Measurements from ENCODE around the gene OTUB2.

OTUB2 gene

DNA sequence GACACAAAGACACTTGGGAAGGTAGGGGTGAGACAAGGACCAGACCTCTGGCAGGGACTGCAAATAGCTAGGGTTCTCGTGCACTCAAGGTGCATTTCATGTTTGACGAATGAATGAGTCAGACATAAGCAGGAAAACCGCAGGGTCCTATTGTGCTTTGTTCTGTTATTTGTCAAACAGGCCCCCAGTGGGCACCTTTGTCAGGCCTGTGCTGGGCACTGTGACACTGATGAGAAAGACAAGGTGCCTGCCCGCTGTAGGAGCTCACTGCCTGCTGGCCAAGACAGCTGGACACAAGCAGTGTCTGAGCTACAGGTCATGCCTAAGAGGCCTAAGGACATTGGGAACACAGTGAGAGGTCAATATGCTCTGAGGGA, 2.3 kb downstream of the OTUB2 start:
- Histone ChIP-seq H3K9me3 (ENCODE audit: control insufficient read depth in 1 of 2, low read length in 2 of 2) (no peaks in the 10 kb centered on the region), H3K9ac (ENCODE audit: low read depth in 1 of 2, low read length in 2 of 2) (no peak overlapping the region), H3K4me3 (ENCODE audit: low read depth in 1 of 2, low read length in 2 of 2) (no peak overlapping the region), H3K27ac (ENCODE audit: low read depth, low read length) (no peak overlapping the region), H3K36me3 (ENCODE audit: control insufficient read depth in 1 of 2, insufficient read depth in 2 of 2, low read length in 2 of 2) (no peaks in the 10 kb centered on the region), H3K4me1 (ENCODE audit: control insufficient read depth in 1 of 2, insufficient read depth in 2 of 2, low read length in 2 of 2) (peaks cover 13 to 21% of the 10 kb centered on the region in 2 donors), H3K27me3 (ENCODE audit: control insufficient read depth in 1 of 2, insufficient read depth in 2 of 2, low read length in 2 of 2) (no peaks in the 10 kb centered on the region)

DNA sequence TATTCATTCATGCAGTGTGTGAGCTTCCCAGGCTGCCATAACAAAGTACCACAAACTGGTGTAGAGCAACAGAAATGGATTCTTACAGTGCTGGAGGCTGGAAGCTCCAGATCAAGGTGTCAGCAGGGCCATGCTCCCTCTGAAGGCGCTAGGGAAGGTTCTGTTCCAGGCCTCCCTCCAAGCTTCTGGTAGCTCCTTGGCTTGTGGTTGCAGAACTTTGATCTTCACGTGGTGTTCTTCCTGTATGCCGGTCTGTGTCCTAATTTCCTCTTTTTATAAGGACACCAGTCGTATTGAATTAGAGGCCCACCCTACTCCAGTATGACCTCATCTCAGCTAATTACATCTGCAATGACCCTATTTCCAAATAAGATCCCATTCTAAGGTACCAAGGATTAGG, 3.1 kb downstream of the OTUB2 start:
- no peak overlapping the region for H3K9ac ChIP-seq (ENCODE audit: low read depth in 1 of 2, low read length in 2 of 2)
- no peaks in the 10 kb centered on the region for H3K27me3 ChIP-seq (ENCODE audit: control insufficient read depth in 1 of 2, insufficient read depth in 2 of 2, low read length in 2 of 2)
- H3K4me3 ChIP-seq (ENCODE audit: low read depth in 1 of 2, low read length in 2 of 2): no peak overlapping the region
- peaks cover 13 to 21% of the 10 kb centered on the region in 2 donors for H3K4me1 ChIP-seq (ENCODE audit: control insufficient read depth in 1 of 2, insufficient read depth in 2 of 2, low read length in 2 of 2)
- no peaks in the 10 kb centered on the region for H3K36me3 ChIP-seq (ENCODE audit: control insufficient read depth in 1 of 2, insufficient read depth in 2 of 2, low read length in 2 of 2)
- no peak overlapping the region for H3K27ac ChIP-seq (ENCODE audit: low read depth, low read length)
- no peaks in the 10 kb centered on the region for H3K9me3 ChIP-seq (ENCODE audit: control insufficient read depth in 1 of 2, low read length in 2 of 2)

DNA sequence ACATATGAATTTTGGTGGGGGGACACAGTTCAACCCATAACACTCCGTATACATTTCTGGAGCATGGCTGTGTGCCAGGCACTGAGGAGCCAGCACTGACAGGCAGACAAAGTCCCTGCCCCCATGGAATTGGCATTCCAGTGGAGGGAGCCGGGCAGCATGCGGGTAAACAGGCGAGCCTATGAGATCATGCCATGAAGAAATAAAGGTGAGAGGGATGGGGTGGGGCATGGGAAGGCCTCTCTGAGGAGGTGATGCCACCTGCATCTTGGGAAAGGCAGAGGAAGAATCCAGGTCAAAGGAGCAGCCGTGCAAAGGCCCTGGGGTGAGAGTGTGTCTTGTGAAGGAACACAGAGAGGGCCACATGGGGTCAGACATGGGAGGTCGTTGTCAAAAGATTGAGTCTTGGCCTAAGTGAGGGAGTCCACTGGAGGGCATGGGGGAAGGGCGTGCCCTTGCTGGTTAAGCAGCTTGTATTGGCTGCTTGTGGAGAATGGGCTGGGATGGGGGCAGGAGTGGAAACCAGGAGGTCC, 3.6 kb downstream of the OTUB2 start:
- Histone ChIP-seq H3K36me3 (ENCODE audit: control insufficient read depth in 1 of 2, insufficient read depth in 2 of 2, low read length in 2 of 2) (no peaks in the 10 kb centered on the region), H3K4me1 (ENCODE audit: control insufficient read depth in 1 of 2, insufficient read depth in 2 of 2, low read length in 2 of 2) (peaks cover 13 to 21% of the 10 kb centered on the region in 2 donors), H3K27ac (ENCODE audit: low read depth, low read length) (no peak overlapping the region), H3K9me3 (ENCODE audit: control insufficient read depth in 1 of 2, low read length in 2 of 2) (no peaks in the 10 kb centered on the region), H3K27me3 (ENCODE audit: control insufficient read depth in 1 of 2, insufficient read depth in 2 of 2, low read length in 2 of 2) (no peaks in the 10 kb centered on the region), H3K9ac (ENCODE audit: low read depth in 1 of 2, low read length in 2 of 2) (no peak overlapping the region), H3K4me3 (ENCODE audit: low read depth in 1 of 2, low read length in 2 of 2) (no peak overlapping the region)

DNA sequence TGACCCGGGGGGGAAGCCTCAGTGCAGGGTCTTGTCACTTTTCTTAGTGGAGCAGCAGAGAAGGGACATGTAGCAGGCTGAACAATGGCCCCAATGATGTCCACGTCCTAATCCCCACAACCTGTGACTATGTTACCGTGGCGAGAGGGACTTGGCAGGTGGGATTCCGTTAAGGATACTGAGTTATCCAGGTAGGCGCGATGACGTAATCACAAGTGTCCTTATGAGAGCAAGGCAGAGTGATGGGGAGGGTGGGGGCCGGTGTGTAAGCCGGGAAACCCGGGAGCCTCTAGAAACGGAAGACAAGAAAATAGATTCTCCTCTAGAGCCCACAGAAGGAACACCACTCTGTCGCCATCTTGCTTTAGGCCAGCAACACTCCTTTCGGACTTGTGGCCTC, 4.4 kb downstream of the OTUB2 start:
- Histone ChIP-seq H3K27me3 (ENCODE audit: control insufficient read depth in 1 of 2, insufficient read depth in 2 of 2, low read length in 2 of 2) (no peaks in the 10 kb centered on the region), H3K4me3 (ENCODE audit: low read depth in 1 of 2, low read length in 2 of 2) (no peak overlapping the region), H3K27ac (ENCODE audit: low read depth, low read length) (no peak overlapping the region), H3K9ac (ENCODE audit: low read depth in 1 of 2, low read length in 2 of 2) (no peak overlapping the region), H3K9me3 (ENCODE audit: control insufficient read depth in 1 of 2, low read length in 2 of 2) (no peaks in the 10 kb centered on the region), H3K4me1 (ENCODE audit: control insufficient read depth in 1 of 2, insufficient read depth in 2 of 2, low read length in 2 of 2) (peaks cover 13 to 21% of the 10 kb centered on the region in 2 donors), H3K36me3 (ENCODE audit: control insufficient read depth in 1 of 2, insufficient read depth in 2 of 2, low read length in 2 of 2) (no peaks in the 10 kb centered on the region)

DNA sequence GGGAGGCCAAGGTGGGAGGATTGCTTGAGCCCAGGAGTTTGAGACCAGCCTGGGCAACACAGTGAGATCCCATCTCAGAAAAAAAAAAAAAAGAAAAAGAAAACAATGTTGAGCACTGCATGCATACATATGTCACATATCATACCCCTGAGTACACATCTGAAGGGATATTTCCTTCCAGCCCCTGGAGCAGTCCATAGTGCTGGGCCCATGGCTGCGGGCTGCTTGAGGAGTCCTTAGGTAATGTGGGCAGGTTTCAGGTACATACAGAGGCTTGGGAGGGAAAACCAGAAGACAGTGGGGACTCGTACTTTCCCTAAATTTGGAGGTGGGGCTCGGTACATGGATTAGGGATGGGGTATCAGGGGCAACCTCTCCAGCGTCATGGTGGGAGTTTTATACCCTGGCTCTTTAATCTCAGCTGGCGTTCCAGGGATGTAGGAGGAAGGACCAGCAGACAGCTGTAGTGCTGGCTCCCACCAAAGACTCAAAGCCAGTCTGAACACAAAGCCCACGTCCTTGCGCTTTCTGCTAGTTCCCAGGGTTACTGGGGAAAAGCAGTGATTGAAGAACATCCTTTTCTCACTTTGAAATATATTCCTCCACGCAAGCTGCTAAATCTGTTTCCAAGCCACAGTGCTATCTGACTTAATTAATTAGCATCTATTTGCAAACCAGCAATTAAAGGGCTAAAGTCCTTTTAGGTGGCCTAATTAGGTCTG, 5.2 kb downstream of the OTUB2 start:
- H3K36me3 ChIP-seq (ENCODE audit: control insufficient read depth in 1 of 2, insufficient read depth in 2 of 2, low read length in 2 of 2): no peaks in the 10 kb centered on the region
- no peak overlapping the region for H3K27ac ChIP-seq (ENCODE audit: low read depth, low read length)

DNA sequence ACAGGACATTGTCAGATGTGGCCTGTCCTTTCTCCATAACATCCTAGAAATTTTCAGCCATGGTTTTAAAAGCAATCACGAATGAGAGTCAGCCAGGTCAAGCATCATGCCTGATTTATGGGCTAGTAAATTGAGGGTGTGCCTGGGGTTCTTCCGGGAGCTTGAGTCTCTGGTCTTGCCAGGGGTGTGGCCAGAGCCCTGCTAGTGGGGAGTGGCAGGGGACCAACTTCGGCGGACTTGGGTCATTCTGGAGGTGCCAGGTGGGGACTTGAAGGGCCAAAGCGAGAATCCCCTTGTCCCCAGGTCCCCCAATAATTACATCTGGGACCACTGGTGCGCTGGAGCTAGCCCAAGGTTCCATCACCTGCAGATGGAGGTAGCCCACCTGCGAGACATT, 5.7 kb downstream of the OTUB2 start:
- H3K9me3 ChIP-seq (ENCODE audit: control insufficient read depth in 1 of 2, low read length in 2 of 2): no peaks in the 10 kb centered on the region
- peaks cover 12 to 18% of the 10 kb centered on the region in 2 donors for H3K4me1 ChIP-seq (ENCODE audit: control insufficient read depth in 1 of 2, insufficient read depth in 2 of 2, low read length in 2 of 2)
- H3K27me3 ChIP-seq (ENCODE audit: control insufficient read depth in 1 of 2, insufficient read depth in 2 of 2, low read length in 2 of 2): no peaks in the 10 kb centered on the region
- H3K36me3 ChIP-seq (ENCODE audit: control insufficient read depth in 1 of 2, insufficient read depth in 2 of 2, low read length in 2 of 2): no peaks in the 10 kb centered on the region
- H3K4me3 ChIP-seq (ENCODE audit: low read depth in 1 of 2, low read length in 2 of 2): no peak overlapping the region
- H3K9ac ChIP-seq (ENCODE audit: low read depth in 1 of 2, low read length in 2 of 2): no peak overlapping the region
- no peak overlapping the region for H3K27ac ChIP-seq (ENCODE audit: low read depth, low read length)

More for the DNA sequence above, 5.2 kb downstream of the OTUB2 start:
- no peaks in the 10 kb centered on the region for H3K27me3 ChIP-seq (ENCODE audit: control insufficient read depth in 1 of 2, insufficient read depth in 2 of 2, low read length in 2 of 2)
- no peaks in the 10 kb centered on the region for H3K9me3 ChIP-seq (ENCODE audit: control insufficient read depth in 1 of 2, low read length in 2 of 2)
- no peak overlapping the region for H3K4me3 ChIP-seq (ENCODE audit: low read depth in 1 of 2, low read length in 2 of 2)
- H3K4me1 ChIP-seq (ENCODE audit: control insufficient read depth in 1 of 2, insufficient read depth in 2 of 2, low read length in 2 of 2): peaks cover 13 to 21% of the 10 kb centered on the region in 2 donors
- no peak overlapping the region for H3K9ac ChIP-seq (ENCODE audit: low read depth in 1 of 2, low read length in 2 of 2)

DNA sequence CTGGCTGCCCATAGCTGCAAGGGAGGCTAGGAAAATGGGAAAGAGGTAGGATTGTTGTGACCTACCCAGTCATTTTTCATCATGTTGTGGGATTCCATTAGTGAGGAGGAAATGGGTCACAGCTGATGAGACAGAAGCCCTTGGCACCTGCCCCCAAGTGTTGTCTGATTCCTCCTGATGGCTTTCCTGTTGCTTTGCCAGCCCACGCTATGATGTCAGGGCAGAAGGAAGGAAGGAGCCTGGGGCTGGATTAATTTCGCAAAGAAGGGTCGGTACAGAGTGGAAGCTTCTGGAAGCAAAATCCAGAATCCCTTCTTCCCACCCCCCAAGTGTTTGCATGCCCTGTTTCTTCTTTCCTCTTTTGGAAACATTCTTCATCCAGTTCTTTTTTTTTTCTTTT, 8.7 kb downstream of the OTUB2 start:
- no peaks in the 10 kb centered on the region for H3K27me3 ChIP-seq (ENCODE audit: control insufficient read depth in 1 of 2, insufficient read depth in 2 of 2, low read length in 2 of 2)
- no peak overlapping the region for H3K27ac ChIP-seq (ENCODE audit: low read depth, low read length)
- no peak overlapping the region for H3K9ac ChIP-seq (ENCODE audit: low read depth in 1 of 2, low read length in 2 of 2)
- H3K36me3 ChIP-seq (ENCODE audit: control insufficient read depth in 1 of 2, insufficient read depth in 2 of 2, low read length in 2 of 2): no peaks in the 10 kb centered on the region
- H3K4me1 ChIP-seq (ENCODE audit: control insufficient read depth in 1 of 2, insufficient read depth in 2 of 2, low read length in 2 of 2): no peaks in the 10 kb centered on the region
- no peaks in the 10 kb centered on the region for H3K9me3 ChIP-seq (ENCODE audit: control insufficient read depth in 1 of 2, low read length in 2 of 2)
- no peak overlapping the region for H3K4me3 ChIP-seq (ENCODE audit: low read depth in 1 of 2, low read length in 2 of 2)

DNA sequence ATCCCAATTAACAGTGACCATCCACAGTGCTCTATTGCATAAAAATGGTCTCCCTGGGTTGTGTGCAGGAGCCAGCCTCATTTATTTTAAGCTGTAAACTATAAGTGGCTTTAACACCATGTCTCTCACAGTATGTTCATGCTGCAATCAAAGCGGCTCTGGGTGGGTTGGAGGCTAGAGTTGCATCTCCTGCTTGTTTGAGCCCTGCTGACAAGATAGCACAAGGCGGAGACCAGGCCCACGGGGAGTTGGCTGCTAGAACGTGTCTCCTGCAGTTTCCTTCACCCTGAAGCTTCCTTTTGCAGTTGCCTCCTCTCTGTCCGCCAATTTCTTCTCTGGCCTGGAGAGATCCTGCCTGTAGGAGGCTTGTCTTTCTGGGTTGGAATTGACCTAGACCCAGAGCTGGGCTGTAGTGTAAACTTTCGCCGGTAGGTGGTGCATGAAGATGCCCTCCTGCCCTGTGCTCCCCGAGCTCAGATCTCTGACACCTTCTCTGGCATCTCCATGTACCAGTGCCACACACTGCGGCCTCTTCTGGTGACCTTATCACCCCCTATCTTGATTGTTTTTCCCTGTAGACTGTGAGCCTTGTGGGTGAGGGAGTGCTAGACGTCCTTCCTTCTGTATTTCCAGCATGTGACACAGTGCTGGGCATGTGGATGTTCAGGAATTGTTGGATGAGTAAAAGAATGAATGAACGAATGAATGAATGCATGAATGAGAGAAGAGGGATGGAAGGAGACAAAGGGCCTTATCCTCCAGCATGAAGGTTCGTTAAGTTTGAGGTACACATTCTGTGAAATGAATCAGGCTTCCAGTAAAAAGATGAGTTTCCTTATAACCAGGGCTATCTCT, 10.4 kb downstream of the OTUB2 start:
- no peaks in the 10 kb centered on the region for H3K4me1 ChIP-seq (ENCODE audit: control insufficient read depth in 1 of 2, insufficient read depth in 2 of 2, low read length in 2 of 2)
- no peak overlapping the region for H3K9ac ChIP-seq (ENCODE audit: low read depth in 1 of 2, low read length in 2 of 2)
- H3K36me3 ChIP-seq (ENCODE audit: control insufficient read depth in 1 of 2, insufficient read depth in 2 of 2, low read length in 2 of 2): no peaks in the 10 kb centered on the region
- H3K27ac ChIP-seq (ENCODE audit: low read depth, low read length): no peak overlapping the region
- no peaks in the 10 kb centered on the region for H3K9me3 ChIP-seq (ENCODE audit: control insufficient read depth in 1 of 2, low read length in 2 of 2)
- no peaks in the 10 kb centered on the region for H3K27me3 ChIP-seq (ENCODE audit: control insufficient read depth in 1 of 2, insufficient read depth in 2 of 2, low read length in 2 of 2)
- no peak overlapping the region for H3K4me3 ChIP-seq (ENCODE audit: low read depth in 1 of 2, low read length in 2 of 2)

DNA sequence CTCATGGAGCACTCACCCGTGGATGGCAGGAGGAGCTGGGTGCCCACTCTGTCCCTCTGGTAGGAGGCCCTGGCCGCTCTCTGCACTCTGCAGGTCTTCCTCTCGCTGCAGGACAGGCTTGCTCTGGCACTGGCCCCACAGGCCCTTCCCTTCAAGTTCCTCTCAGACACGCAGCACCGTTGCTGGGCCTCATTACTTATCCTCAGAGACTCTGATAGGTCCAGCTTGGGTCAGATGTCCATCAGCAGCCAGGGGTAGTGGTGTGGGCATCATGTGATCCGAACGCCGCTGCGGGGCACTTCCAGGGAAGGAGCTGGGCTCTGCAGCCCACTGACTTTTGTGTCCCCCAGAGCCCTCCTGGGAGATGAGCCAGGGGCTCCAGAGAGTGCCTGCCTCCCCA, 11.8 kb downstream of the OTUB2 start:
- Histone ChIP-seq H3K27me3 (ENCODE audit: control insufficient read depth in 1 of 2, insufficient read depth in 2 of 2, low read length in 2 of 2) (no peaks in the 10 kb centered on the region), H3K4me1 (ENCODE audit: control insufficient read depth in 1 of 2, insufficient read depth in 2 of 2, low read length in 2 of 2) (peaks cover 0 to 3% of the 10 kb centered on the region in 2 donors), H3K9ac (ENCODE audit: low read depth in 1 of 2, low read length in 2 of 2) (no peak overlapping the region), H3K36me3 (ENCODE audit: control insufficient read depth in 1 of 2, insufficient read depth in 2 of 2, low read length in 2 of 2) (no peaks in the 10 kb centered on the region), H3K9me3 (ENCODE audit: control insufficient read depth in 1 of 2, low read length in 2 of 2) (no peaks in the 10 kb centered on the region), H3K27ac (ENCODE audit: low read depth, low read length) (no peak overlapping the region), H3K4me3 (ENCODE audit: low read depth in 1 of 2, low read length in 2 of 2) (no peak overlapping the region)

DNA sequence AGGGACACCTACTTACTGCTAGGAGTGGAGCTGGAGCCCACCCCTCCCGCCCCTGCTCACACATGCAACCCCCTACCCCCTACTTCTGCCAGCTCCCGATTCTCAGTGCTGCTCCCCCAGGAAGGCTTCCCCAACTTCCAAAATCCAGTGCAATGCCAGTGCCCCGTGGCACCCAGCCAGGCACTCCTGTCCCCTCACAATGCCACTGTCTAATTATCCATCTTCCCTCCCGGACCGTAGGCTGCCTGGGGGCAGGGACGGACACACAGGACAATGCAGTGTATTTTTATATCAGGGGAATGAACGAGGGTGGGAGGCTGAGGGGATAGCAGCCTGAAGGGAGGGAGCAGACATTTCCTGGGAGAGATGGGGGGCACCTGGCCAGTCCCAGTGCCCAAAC, 12.4 kb downstream of the OTUB2 start:
- no peak overlapping the region for H3K27ac ChIP-seq (ENCODE audit: low read depth, low read length)
- no peaks in the 10 kb centered on the region for H3K9me3 ChIP-seq (ENCODE audit: control insufficient read depth in 1 of 2, low read length in 2 of 2)
- no peaks in the 10 kb centered on the region for H3K36me3 ChIP-seq (ENCODE audit: control insufficient read depth in 1 of 2, insufficient read depth in 2 of 2, low read length in 2 of 2)
- H3K4me3 ChIP-seq (ENCODE audit: low read depth in 1 of 2, low read length in 2 of 2): no peak overlapping the region
- no peak overlapping the region for H3K9ac ChIP-seq (ENCODE audit: low read depth in 1 of 2, low read length in 2 of 2)
- peaks cover 0 to 3% of the 10 kb centered on the region in 2 donors for H3K4me1 ChIP-seq (ENCODE audit: control insufficient read depth in 1 of 2, insufficient read depth in 2 of 2, low read length in 2 of 2)
- no peaks in the 10 kb centered on the region for H3K27me3 ChIP-seq (ENCODE audit: control insufficient read depth in 1 of 2, insufficient read depth in 2 of 2, low read length in 2 of 2)

Data from duodenal mucosa (tissue), 2 donors.